ENCODE results near the gene DR1.
"Not testable (repeated sequence)": the region's sequence is repeated elsewhere in the genome, so short reads cannot be mapped to it uniquely, and the experiment has no call there.

DR1 gene

DNA sequence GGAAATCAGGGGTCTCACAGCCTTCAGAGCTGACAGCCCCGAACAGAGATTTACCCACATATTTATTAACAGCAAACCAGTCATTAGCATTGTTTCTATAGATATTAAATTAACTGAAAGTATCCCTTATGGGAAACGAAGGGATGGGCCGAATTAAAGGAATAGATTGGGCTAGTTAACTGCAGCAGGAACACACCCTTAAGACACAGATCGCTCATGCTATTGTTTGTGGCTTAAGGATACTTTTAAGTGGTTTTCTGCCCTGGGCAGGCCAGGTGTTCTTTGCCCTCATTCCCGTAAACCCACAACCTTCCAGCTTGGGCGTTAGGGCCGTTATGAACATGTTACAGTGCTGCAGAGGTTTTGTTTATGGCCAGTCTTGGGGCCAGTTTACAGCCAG lies 40.6 kb downstream of the DR1 start:
- not testable (repeated sequence) for DNase-seq (ENCODE audit: low spot score)

DNA sequence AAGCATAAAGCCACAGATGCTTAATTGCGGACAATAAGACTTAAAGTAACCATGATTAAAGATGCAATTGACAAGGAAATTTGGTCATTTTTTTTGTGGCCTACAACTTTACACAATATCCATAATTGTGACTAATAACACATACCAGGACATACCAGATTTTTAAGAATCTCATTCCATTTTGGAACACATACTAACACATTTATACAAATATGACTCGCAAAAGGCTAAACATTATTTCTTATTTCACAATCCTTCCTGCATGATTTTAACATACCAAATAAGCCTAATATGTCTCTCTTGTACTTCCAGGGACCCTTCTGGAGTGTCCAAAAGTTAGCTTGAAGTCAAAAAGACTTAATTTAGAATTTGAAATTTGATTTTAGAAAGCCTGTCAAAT lies 48.8 kb downstream of the DR1 start:
- peak; percentile 12 for DNase-seq (ENCODE audit: low spot score)

DNA sequence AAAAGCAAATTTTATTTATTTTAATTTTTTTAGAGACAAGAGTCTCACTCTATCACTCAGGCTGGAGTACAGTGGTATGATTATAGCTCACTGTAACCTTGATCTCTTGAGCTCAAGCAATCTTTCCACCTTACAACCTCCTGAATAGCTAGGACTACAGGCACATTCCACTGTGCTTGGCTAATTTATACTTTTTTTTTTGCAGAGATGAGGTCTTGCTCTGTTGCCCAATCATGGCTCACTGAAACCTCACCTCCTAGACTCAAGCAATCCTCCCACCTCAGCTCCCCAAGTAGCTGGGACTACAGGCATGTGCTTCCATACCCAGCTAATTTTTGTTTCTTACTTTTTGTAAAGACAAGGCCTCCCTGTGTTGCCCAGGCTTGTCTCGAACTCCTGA lies 49.5 kb downstream of the DR1 start:
- no peak for DNase-seq (ENCODE audit: low spot score)

DNA sequence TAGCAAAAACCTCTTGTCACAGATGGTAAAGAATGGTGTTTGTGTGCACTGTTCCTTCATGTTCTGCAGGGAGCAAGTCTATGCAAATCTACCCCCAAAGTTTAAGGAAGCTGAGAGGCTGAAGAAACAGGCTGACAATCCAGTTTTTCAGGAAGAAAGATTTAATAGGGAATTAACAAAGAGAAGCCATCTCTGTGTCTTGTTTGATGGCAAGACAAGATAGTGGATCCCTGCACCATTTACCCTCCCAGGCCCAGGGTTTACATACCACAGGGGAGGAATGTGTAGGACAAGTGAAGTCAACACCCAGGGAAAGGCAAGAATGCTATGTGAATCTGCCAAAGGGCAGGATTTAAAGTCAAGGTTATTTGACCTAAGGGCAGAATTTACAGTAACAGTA lies 54.1 kb downstream of the DR1 start:
- DNase-seq (ENCODE audit: low spot score), result no peak

DNA sequence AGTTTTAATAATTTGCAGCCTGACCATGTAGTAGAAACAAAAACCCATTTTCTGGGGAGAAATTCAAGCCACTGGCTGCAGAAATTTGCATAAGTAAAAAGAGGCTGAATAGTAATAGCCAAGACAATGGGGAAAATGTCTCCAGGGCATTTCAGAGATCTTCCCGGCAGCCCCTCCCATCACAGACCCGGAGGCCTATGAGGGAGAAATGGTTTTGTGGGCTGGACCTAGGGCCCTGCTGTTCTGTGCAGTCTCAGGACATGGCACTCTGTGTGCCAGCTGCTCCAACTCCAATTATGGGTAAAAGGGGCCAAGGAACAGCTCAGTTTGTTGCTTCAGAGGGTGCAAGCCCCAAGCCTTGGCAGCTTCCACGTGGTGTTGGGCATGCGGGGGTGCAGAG lies 62.5 kb downstream of the DR1 start:
- DNase-seq (ENCODE audit: low spot score), result no peak

DNA sequence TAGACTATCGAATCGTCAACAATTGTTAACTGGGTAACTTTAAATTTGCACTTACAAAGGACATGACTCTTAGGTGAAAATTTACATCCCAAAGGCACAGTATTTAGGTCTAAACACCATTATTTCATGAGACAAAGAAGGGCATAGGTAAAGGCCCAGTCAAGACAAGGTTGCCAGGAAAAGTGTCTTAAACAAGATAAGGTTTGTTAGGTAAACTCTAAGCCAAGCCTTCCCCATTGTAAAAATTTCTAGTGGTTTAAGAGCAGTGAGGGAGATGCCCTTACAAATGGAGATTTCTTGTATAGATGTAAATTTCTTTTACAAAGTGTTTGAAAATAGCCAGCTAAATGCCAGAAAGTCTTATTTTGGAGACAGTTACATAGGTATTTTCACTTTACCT lies 65.3 kb downstream of the DR1 start:
- no peak for DNase-seq (ENCODE audit: low spot score)

DNA sequence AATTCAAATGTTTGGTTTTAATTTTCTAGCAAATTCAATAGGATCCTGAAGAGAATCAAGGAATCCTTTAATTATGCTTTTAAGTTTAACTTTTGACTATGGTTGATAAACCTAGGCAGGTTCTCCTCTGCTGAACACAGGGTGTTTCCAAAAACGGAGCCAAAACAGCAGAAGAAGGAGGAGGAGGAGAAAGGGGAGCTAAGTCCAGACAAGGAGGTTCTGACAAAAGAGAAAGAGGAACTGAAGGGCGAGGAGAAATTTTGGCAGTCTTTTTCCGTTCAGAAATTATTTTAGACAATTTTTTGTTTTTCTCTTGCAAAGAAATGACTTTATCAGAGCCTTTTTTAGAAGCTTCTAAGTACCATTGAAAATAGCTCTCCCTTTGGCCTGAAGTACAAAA lies 69.0 kb downstream of the DR1 start:
- no peak for DNase-seq (ENCODE audit: low spot score)

DNA sequence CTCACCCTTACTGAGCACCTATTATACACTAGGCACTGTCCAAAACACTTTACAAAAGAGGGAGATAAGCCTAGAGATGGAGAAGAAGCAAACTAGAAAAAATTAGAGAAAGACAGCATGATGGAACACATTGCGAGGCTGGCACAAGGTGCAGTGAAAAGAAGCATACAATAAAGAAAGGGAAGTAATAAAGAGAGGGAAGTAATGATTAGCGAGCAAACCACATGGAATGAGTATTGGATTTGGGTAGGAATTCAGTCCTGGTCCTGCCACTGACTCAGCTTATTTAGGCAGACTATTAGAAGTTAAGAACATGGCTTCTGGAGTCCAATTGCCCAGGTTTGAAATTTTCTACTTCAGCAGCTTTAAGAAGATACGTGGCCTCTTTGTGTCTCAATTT lies 69.6 kb downstream of the DR1 start:
- no peak for DNase-seq (ENCODE audit: low spot score)

DNA sequence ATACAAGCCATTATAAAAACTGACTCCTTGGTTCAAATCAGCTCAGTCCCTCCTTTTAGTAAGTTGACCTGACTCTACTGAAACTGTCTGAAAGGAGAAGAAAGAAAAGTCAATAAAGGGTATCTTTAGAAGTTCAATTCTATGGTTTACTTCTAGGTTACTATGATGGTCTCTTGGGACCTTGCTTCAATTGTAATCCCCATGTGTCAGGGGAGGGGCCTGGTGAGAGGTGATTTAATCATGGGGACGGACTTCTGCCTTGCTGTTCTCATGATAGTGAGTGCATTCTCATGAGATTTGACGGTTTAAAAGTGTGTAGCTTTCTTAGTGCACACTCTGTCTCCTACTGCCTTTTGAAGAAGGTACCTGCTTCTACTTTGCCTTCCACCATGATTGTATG lies 70.5 kb downstream of the DR1 start:
- no peak for DNase-seq (ENCODE audit: low spot score)

All from AG20443 (cell line).